Amygdala (tissue), 56 donors: ENCODE data around the gene INSR.
"Not testable (repeated sequence)": the region's sequence is repeated elsewhere in the genome, so short reads cannot be mapped to it uniquely, and the experiment has no call there.

Experiments used
- DNase-seq, 56 donors: peaks; one replicate each; lab custom pipeline; 2025; lab: John Stamatoyannopoulos, UW

INSR gene

GRCh38 chr19:7149956-7150705 is 144.1 kb downstream of the INSR start:
- DNase-seq, result no peak

DNA sequence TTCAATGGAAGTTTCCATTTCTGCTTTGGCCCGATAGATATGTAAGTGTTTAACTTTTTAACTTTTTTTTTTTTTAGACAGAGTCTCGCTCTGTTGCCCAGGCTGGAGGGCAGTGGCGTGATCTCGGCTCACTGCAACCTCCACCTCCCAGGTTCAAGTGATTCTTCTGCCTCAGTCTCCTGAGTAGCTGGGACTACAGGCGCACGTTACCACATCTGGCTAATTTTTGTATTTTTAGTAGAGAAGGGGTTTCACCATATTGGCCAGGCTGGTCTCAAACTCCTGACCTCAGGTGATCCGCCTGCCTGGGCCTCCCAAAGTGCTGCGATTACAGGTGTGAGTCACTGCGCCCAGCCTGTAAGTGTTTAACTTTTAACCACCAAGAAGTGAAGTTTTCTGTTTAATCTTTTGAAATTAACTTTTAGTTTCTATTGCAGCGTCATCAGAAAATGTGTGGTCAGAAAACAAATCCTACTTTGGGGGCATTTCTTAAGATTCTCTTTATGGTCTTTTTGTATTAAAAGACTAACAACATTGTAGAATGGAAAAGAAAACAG is 147.0 kb downstream of the INSR start:
- not testable (repeated sequence) for DNase-seq

DNA sequence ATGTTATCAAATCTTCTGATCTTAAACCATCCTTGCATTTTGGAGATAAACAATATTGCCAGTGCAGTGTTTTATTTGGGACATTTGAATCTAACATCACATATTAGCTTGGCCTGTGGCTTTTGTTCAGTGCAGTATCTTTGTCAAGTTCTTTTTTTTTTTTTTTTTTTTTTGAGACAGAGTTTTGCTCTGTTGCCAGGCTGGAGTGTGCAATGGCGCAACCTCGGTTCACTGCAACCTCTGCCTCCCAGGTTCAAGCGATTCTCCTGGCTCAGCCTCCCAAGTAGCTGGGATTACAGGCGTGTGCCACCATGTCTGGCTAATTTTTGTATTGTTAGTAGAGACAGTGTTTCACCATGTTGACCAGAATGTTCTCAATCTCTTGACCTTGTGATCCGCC is 148.1 kb downstream of the INSR start:
- DNase-seq, result not testable (repeated sequence)

DNA sequence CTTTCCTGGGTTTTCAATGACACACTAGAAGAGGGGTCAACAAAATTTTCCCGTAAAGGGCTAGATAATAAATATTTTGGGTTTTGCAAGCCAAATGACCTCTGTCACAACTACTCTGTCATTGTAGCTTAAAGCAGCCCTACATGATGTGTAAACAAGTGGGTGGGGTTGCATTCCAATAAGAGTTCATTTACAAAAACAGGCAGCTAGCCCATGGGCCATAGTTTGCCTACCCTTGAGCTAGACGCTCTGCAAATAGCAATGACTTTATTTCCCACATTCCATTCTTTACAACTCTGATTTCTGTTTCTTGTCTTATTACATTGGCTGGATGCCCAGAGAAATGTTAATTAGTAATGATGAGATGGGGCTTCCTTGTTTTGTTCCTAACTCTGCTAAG is 148.7 kb downstream of the INSR start:
- DNase-seq, result no peak

DNA sequence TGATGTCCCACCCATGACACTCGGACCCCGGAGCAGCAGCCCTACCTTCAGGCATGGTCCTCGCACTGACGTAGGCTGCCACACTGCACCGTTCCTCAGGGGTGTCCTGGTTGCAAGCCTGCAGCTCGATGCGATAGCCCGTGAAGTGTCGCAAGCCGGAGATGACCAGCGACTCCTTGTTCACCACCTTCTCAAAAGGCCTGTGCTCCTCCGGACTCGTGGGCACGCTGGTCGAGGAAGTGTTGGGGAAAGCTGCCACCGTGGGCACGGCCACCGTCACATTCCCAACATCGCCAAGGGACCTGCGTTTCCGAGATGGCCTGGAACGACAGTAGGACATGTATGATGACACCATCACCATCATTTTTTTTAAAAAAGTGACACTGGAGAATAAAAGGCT is 151.4 kb downstream of the INSR start:
- DNase-seq, result no peak

DNA sequence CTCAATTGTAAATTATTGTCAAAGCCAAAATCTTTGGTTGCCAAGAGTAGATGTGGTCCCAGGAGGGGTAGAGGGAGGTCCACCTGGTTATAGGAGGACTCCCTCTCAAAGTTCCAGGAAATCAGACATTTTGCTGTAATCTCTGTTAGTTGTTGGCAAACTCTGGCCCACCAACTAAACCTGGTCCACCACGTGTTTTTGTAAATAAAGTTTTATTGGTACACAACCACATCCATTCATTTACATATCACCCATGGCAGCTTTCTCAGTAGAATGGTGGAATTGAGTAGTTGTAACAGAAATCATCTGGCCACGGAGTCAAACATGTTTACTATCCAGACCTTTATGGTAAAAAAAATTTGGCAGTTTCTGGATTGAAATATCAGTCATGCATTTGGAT is 154.1 kb downstream of the INSR start:
- DNase-seq, result no peak

DNA sequence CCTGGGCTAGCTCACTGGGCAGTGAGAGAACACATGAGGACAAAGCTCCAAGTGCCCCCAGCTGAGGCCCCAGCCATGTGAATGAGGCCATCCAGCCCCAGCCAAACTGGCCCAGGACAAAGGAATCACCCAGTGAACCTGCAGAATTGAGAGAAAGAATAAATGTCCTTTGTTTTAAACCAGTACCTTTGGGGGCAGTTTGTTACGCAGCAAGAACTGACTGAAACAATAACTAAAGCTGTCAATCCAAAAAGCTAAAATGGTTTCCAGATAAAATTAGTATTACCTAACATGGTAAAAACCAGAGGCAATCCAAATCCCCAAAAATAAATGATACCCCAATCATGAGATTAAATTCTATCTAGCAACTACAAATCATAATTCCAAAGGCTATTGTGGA is 155.1 kb downstream of the INSR start:
- no peak for DNase-seq

DNA sequence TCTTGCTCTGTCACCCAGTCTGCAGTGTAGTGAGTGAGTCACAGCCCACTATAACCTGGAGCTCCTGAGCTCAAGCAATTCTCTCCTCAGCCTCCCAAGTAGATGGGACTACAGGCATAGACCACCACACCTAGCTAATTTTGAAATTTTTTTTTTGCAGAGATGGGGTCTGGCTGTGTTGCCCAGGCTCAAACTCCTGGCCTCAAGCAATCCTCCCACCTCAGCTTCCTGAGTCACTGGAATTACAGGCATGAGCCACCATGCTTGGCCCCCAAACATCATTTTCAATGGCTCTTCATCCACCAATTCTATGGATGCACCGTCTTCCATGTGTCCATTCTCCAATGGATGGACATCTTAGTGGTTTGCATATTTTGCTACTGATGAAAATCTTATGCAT is 155.8 kb downstream of the INSR start:
- no peak for DNase-seq

DNA sequence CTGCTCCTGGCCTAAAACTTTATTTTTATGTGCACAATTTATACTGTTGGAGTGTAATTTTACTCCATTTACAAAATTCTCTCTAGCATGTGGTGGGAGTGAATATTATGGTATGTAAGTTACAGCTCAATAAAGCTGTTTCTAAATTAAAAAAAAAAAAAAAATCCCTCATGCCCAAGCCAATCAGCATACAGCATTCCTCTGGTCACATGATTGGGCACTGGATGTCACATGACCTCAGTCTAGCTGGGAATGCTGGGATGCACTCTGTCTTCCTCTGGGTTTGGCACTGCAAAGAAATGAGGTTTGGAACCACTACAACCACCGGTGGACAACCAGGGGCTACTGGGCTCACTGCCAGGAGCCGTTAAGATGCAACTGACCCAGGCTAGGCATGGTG is 157.1 kb downstream of the INSR start:
- DNase-seq, result no peak

DNA sequence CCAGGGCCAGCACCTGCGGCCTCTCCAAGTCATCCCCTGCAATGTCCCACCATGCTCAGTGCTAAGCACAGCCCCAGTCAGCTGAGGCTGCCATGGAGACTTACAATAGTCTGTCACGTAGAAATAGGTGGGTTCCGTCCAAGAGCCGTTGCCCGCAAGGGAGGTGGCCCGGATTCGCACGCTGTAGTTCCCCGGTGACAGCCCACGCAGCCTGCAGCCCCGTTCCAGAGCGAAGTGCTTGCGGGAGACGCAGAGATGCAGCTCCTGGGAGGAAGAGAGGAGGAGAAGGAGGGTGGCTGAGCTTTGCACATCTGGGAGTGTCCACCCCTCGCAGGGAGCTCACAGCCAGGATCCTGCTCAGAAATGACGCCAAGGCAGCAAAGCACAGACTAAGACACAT is 162.2 kb downstream of the INSR start:
- DNase-seq, result no peak

GRCh38 chr19:7130043-7130442 is 164.2 kb downstream of the INSR start:
- no peak for DNase-seq

DNA sequence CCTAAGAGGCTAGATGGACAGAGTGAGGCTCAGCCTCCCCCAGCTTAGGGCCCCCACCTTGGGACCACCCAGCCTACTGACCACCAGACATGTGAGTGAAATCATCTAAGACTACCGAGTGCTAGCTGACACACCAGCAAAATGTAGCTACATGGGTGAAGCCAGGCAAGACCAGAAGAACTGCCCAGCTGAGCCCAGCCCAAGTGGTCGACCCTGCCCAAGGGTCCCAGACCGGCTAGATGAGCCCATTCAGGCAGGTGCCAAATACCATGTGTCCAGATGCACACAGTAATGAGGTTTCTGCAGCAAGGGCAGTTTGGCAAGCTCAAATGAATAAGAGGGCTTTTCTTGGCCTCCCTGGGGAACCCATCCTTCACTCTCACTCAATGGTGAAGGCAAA is 168.1 kb downstream of the INSR start:
- DNase-seq, result no peak

DNA sequence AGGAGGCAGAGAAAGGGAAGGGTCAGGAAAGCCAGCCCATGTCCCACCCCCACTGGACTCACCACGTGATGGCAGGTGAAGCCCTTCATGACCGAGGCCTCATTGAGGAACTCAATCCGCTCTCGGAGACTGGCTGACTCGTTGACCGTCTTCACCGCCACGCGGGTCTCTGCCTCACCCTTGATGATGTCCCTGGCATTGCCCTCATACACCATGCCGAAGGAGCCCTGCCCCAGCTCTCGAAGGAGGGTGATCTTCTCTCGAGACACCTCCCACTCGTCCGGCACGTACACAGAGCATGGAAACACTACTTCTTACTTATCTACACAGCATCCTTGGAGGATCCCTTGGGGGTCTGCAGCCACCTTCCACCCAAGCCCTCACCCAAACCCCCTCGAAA is 169.0 kb downstream of the INSR start:
- DNase-seq, result peak in 1 of 56 donors; percentile 32

DNA sequence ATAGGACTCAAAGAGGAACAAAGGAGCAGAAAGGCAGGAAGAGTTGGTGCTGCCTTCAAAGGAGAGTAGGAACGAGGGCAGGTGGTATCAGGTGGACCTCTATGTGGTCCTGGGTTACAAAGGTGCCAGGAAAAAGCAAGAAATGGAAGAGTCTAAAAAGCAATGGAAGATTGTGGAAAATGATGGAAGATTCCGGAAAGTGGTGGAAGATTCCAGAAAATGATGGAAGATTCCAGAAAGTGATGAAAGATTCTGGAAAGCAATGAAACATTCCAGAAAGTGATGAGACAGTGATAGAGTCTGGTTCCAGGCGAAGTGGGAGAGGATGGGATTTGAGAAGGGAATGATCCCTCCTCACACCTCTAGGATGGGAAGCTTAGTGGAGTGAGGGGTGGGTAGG is 169.4 kb downstream of the INSR start:
- DNase-seq, result no peak

GRCh38 chr19:7122701-7123100 is 171.5 kb downstream of the INSR start:
- no peak for DNase-seq

GRCh38 chr19:7120499-7120898 is 173.7 kb downstream of the INSR start:
- DNase-seq, result no peak

GRCh38 chr19:7119582-7119981 is 174.6 kb downstream of the INSR start:
- DNase-seq, result no peak

GRCh38 chr19:7117248-7117647 is 177.0 kb downstream of the INSR start:
- no peak for DNase-seq

DNA sequence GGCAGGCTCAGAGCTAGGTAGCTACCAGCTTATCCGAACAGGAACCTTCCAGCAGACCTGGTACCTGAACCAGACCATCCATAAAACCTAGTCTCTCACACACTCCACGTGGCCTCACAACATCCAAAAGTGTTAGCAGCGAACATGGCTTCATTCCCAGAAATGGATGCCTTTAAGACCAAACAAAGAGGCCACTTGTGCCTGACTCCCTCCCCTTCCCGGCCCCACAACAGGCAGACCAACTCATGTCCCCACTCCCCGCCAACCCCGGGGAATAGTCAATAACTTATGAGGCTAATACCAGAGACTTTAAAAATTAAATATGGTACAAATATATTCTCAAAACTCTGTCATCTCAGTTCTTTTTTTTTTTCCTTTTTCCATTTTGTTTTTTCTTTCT is 178.5 kb downstream of the INSR start:
- DNase-seq, result peak in 49 of 56 donors; percentile 2 to 88 (median 55)

DNA sequence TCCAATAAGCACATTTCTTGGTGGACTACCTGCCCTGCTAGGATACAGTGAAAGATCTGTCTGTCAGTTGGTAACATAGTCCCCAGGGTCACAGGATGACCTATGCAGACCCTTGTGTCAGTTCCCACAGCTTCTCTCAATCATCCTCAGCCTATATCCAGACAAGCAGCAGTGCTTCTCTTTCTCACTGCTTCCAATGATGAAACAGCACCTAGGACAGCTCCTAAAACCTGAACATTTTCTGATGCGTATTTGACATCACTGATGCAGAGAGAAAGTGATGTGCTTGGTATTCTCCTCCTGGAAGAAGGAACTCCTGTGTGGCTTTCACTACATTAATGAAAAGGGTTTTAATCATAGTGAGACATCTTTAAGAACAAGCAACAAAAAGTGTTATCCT is 181.0 kb downstream of the INSR start:
- no peak for DNase-seq

GRCh38 chr19:7112675-7113074 is 181.5 kb downstream of the INSR start:
- no peak for DNase-seq

- DNase-seq, result no peak
Measured at GRCh38 chr19:7109678-7110289, 184.4 kb downstream of the INSR start.
